K562 (cell line): ENCODE data around the gene SIRT2. TPM values are rescaled to one million over a fixed set of nuclear protein-coding genes. Genes with fewer than 3 reads are reported as not detected.

Source experiments
- ADNP ChIP-seq: fragments of 200-800 bp; sonication (Bioruptor generic); IDR thresholded peaks from 2 replicates; pipeline ENCODE4 v1.6.1; 2016; ENCODE audit warnings: missing genetic modification characterization, missing compliant biosample characterization
- ATF7 ChIP-seq: fragments of 450-650 bp; IDR thresholded peaks from 2 replicates; pipeline ENCODE4 v1.7.1; 2014; ENCODE audit warnings: mild to moderate bottlenecking, moderate library complexity
- BACH1 ChIP-seq: fragments of 200-800 bp; sonication (Bioruptor generic); IDR thresholded peaks from 2 replicates; pipeline ENCODE4 v1.6.1; 2016; ENCODE audit warnings: missing genetic modification characterization, missing compliant biosample characterization
- BDP1 ChIP-seq: IDR thresholded peaks from 3 replicates; pipeline ENCODE4 v1.6.1; 2011; ENCODE audit not compliant: insufficient read length, insufficient read depth
- EHMT2 ChIP-seq: fragments of 450-650 bp; IDR thresholded peaks from 2 replicates; pipeline ENCODE4 v1.6.1; 2018; ENCODE audit warnings: antibody characterized with exemption
- ELF1 ChIP-seq: fragments of 200-800 bp; sonication (Bioruptor generic); IDR thresholded peaks from 2 replicates; pipeline ENCODE4 v1.6.1; 2016; ENCODE audit warnings: missing genetic modification characterization, missing compliant biosample characterization
- FOS ChIP-seq: IDR thresholded peaks from 3 replicates; pipeline ENCODE4 v1.6.1; 2011; ENCODE audit not compliant: insufficient read length; ENCODE audit errors: extremely low read depth
- HCFC1 ChIP-seq: IDR thresholded peaks from 2 replicates; pipeline ENCODE4 v1.6.1; 2012; ENCODE audit warnings: low read depth, low read length, improper control_type of control experiment
- POLR2AphosphoS2 ChIP-seq: IDR thresholded peaks from 2 replicates; pipeline ENCODE4 v1.6.1; 2012; ENCODE audit warnings: low read length, improper control_type of control experiment
- PTTG1 ChIP-seq: fragments of 450-650 bp; IDR thresholded peaks from 2 replicates; pipeline ENCODE4 v1.6.1; 2016; ENCODE audit warnings: low read depth, mild to moderate bottlenecking, missing genetic modification characterization, missing compliant biosample characterization
- PURB ChIP-seq: sonication (generic); formaldehyde crosslinking; IDR thresholded peaks from 2 replicates; pipeline ENCODE4 v1.9.0; 2021; ENCODE audit warnings: low read depth, mild to moderate bottlenecking, missing genetic modification reagents
- RBM17 ChIP-seq: fragments of 200-400 bp; formaldehyde crosslinking; IDR thresholded peaks from 2 replicates; pipeline ENCODE4 v1.6.1; 2017; ENCODE audit warnings: low read depth, mild to moderate bottlenecking, low read length, borderline replicate concordance
- SFPQ ChIP-seq: fragments of 200-400 bp; formaldehyde crosslinking; IDR thresholded peaks from 2 replicates; pipeline ENCODE4 v1.6.1; 2017; ENCODE audit warnings: mild to moderate bottlenecking, low read depth, low read length, moderate library complexity
- SOX6 ChIP-seq: fragments of 450-650 bp; IDR thresholded peaks from 2 replicates; pipeline ENCODE4 v1.6.1; 2014; ENCODE audit warnings: mild to moderate bottlenecking
- TAF1 ChIP-seq: IDR thresholded peaks from 2 replicates; pipeline ENCODE4 v1.6.1; 2011; ENCODE audit warnings: mild to moderate bottlenecking, low read length, moderate library complexity; ENCODE audit not compliant: insufficient read depth, control insufficient read depth, severe bottlenecking; ENCODE audit errors: extremely low read depth
- TEAD1 ChIP-seq, 2 experiments: fragments of 450-650 bp in 1 of 2; sonication (generic) in 1 of 2; formaldehyde crosslinking; IDR thresholded peaks; 2 replicates each; pipeline versions ENCODE4 v1.4.0 to v1.8.0; 2020 to 2022; ENCODE audit warnings: mild to moderate bottlenecking in 2 of 2, missing genetic modification reagents in 1 of 2
- ZC3H11A ChIP-seq: IDR thresholded peaks from 2 replicates; pipeline ENCODE4 v1.6.1; 2012; ENCODE audit warnings: low read depth, low read length, improper control_type of control experiment
- ZNF239 ChIP-seq: fragments of 250-450 bp; sonication (Bioruptor Pico); IDR thresholded peaks from 2 replicates; pipeline ENCODE4 v1.4.0; 2020; ENCODE audit warnings: mild to moderate bottlenecking
- ZNF551 ChIP-seq: fragments of 250-450 bp; sonication (Bioruptor Pico); IDR thresholded peaks from 2 replicates; pipeline ENCODE4 v1.5.0; 2021; ENCODE audit warnings: mild to moderate bottlenecking, moderate library complexity
- ZNF589 ChIP-seq: fragments of 200-800 bp; sonication (Bioruptor generic); IDR thresholded peaks from 2 replicates; pipeline ENCODE4 v1.6.1; 2016; ENCODE audit warnings: low read depth, missing genetic modification characterization, missing compliant biosample characterization
- ZNF644 ChIP-seq: fragments of 200-800 bp; sonication (Bioruptor generic); IDR thresholded peaks from 2 replicates; pipeline ENCODE4 v1.6.1; 2016; ENCODE audit warnings: low read depth, missing genetic modification characterization, missing compliant biosample characterization
- polyA plus RNA-seq, 8 experiments: library from polyadenylated mRNA; depleted of rRNA in 4 of 8; stranded (reverse) in 5 of 8; unstranded in 3 of 8; fragments of >200 nt; fragmentation: Nextera tagmentation in 2 of 8; fragmentation: Illumina TruSeq in 1 of 8; extraction: Ambion mirVana in 2 of 8; extraction: Trizol in 1 of 8; gene quantifications; 2 replicates each; pipeline versions ENCODE4 v1.2.1 to v1.2.3, GENCODE V29; 2011 to 2014; ENCODE audit warnings: inconsistent platforms in 1 of 8, missing spikeins in 1 of 8
- total RNA-seq, 7 experiments: library from RNA; depleted of rRNA in 6 of 7; stranded (reverse); fragments of >200 nt in 6 of 7; fragmentation: Illumina TruSeq in 2 of 7; extraction: Trizol in 2 of 7; gene quantifications; 2 replicates each; pipeline versions ENCODE4 v1.2.1 to v1.2.3, GENCODE V29; 2011 to 2021; ENCODE audit warnings: low replicate concordance in 1 of 7
- TF ChIP-seq, protein P1 (sequence below): IDR thresholded peaks from 3 replicates; pipeline ENCODE4 v1.6.1; 2011; ENCODE audit warnings: borderline replicate concordance, mild to moderate bottlenecking; ENCODE audit not compliant: insufficient read length, insufficient read depth
- TF ChIP-seq, protein P2 (sequence below): sonication (generic); formaldehyde crosslinking; IDR thresholded peaks from 2 replicates; pipeline ENCODE4 v1.9.0; 2022; ENCODE audit warnings: mild to moderate bottlenecking, missing genetic modification reagents

Gene SIRT2
- total and polyA plus RNA-seq, 9 of the 15 experiments (the other 6 are each of a cell fraction or from before 2014, with no cell fraction given): 2.3 to 35.2 (median 22.9) TPM

GRCh38 chr19:38929929-38930775 lies 30.7 kb upstream of the SIRT2 start, which contains the start of gene SARS2 (continued):
- no peak for TF ChIP-seq ZNF589
- peak; percentile 92 for TF ChIP-seq TAF1
- TF ChIP-seq ZNF644 (tag): 0 out of 2 replicates have a peak, but pooled peaks have one; percentile 16
- no peak for TF ChIP-seq FOS
- TF ChIP-seq BACH1 (tag): no peak
- TF ChIP-seq PURB: no peak
- TF ChIP-seq ZNF551 (CRISPR knock-in tag): no peak
- TF ChIP-seq EHMT2: no peak
- TF ChIP-seq BDP1: no peak
- TF ChIP-seq, protein P1, sequence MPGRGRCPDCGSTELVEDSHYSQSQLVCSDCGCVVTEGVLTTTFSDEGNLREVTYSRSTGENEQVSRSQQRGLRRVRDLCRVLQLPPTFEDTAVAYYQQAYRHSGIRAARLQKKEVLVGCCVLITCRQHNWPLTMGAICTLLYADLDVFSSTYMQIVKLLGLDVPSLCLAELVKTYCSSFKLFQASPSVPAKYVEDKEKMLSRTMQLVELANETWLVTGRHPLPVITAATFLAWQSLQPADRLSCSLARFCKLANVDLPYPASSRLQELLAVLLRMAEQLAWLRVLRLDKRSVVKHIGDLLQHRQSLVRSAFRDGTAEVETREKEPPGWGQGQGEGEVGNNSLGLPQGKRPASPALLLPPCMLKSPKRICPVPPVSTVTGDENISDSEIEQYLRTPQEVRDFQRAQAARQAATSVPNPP: no peak
- peak; percentile 74 for TF ChIP-seq HCFC1
- TF ChIP-seq SFPQ: no peak
- no peak for TF ChIP-seq ADNP
- TF ChIP-seq ELF1 (tag): peak; percentile 68
- no peak for TF ChIP-seq ZNF239 (CRISPR knock-in tag)
- TF ChIP-seq RBM17: no peak
- TF ChIP-seq, protein P2, sequence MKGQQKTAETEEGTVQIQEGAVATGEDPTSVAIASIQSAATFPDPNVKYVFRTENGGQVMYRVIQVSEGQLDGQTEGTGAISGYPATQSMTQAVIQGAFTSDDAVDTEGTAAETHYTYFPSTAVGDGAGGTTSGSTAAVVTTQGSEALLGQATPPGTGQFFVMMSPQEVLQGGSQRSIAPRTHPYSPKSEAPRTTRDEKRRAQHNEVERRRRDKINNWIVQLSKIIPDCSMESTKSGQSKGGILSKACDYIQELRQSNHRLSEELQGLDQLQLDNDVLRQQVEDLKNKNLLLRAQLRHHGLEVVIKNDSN: no peak
- TF ChIP-seq TEAD1 (CRISPR knock-in tag; IDR thresholded peaks at IDR 0.05): peak; percentile 80 to 98; a peak in 3 of 4 replicates
- peak; percentile 80 for TF ChIP-seq ATF7
- TF ChIP-seq POLR2AphosphoS2: no peak
- no peak for TF ChIP-seq ZC3H11A
- peak; percentile 43; the same call in 1 of the 2 replicates for TF ChIP-seq PTTG1
- TF ChIP-seq SOX6: peak; percentile 53; the same call in 1 of the 2 replicates
